Measurements from ENCODE around the gene TMTC4. TPM values are rescaled to one million over a fixed set of nuclear protein-coding genes. Genes with fewer than 3 reads are reported as not detected.
"Not testable (repeated sequence)": the region's sequence is repeated elsewhere in the genome, so short reads cannot be mapped to it uniquely, and the experiment has no call there.

The TMTC4 gene
- total RNA-seq, 5 donors from 2014 or later (not counting 1 experiment from before 2014, with no cell fraction given) = 7.0 to 52.2 (median 27.7) TPM

- H3K27ac ChIP-seq (ENCODE audit: low read length) = no peak overlapping the region
- Mint-ChIP-seq H3K27me3 (no peaks in the 10 kb centered on the region), H3K9me3 (no peaks in the 10 kb centered on the region), H3K4me1 (no peaks in the 10 kb centered on the region), H3K36me3 (peaks cover 76% of the 10 kb centered on the region), H3K4me3 (no peak overlapping the region), H3K27ac (no peak overlapping the region)
- POLR2A ChIA-PET = no interaction called here
- no peak for DNase-seq
- WGBS (ENCODE audit: insufficient coverage) = 95% methylated on average over 7 of the region's 15 CpGs
- H3K4me1 ChIP-seq (ENCODE audit: control insufficient read depth in 1 of 2, extremely low read depth in 1 of 2, insufficient read depth in 2 of 2, low read length in 2 of 2) = no peaks in the 10 kb centered on the region
- H3K4me3 ChIP-seq (ENCODE audit: control insufficient read depth in 1 of 2, extremely low read depth in 1 of 2, low read length in 1 of 2) = no peak overlapping the region
- H3K27me3 ChIP-seq (replicated peaks in 1 of 2; ENCODE audit: control insufficient read depth in 2 of 2, extremely low read depth in 1 of 2, insufficient read depth in 2 of 2, low read length in 1 of 2) = no peaks in the 10 kb centered on the region
- peaks cover 15 to 38% of the 10 kb centered on the region in 2 donors for H3K36me3 ChIP-seq (ENCODE audit: control insufficient read depth in 2 of 2, extremely low read depth in 1 of 2, insufficient read depth in 1 of 2, low read length in 1 of 2)
- no peak for ATAC-seq (replicated peaks in 1 of 4)
- CTCF ChIA-PET = no interaction called here
- no peaks in the 10 kb centered on the region for H3K9me3 ChIP-seq
Observed at GRCh38 chr13:100627120-100627519, 47.5 kb downstream of the TMTC4 start.

GRCh38 chr13:100625447-100625846 lies 49.1 kb downstream of the TMTC4 start:
- no peaks in the 10 kb centered on the region for H3K9me3 Mint-ChIP-seq
- Histone ChIP-seq H3K9me3 (no peaks in the 10 kb centered on the region), H3K27ac (ENCODE audit: low read length) (no peak overlapping the region), H3K4me3 (ENCODE audit: control insufficient read depth in 1 of 2, extremely low read depth in 1 of 2, low read length in 1 of 2) (no peak overlapping the region), H3K36me3 (ENCODE audit: control insufficient read depth in 2 of 2, extremely low read depth in 1 of 2, insufficient read depth in 1 of 2, low read length in 1 of 2) (peaks cover 15 to 35% of the 10 kb centered on the region in 2 donors), H3K27me3 (replicated peaks in 1 of 2; ENCODE audit: control insufficient read depth in 2 of 2, extremely low read depth in 1 of 2, insufficient read depth in 2 of 2, low read length in 1 of 2) (no peaks in the 10 kb centered on the region), H3K4me1 (ENCODE audit: control insufficient read depth in 1 of 2, extremely low read depth in 1 of 2, insufficient read depth in 2 of 2, low read length in 2 of 2) (no peaks in the 10 kb centered on the region)
- H3K4me1 Mint-ChIP-seq = peaks cover 2 to 3% (median 2%) of the 10 kb centered on the region in 3 donors
- no CpG with 5 or more reads among the region's 9 CpGs for WGBS (ENCODE audit: insufficient coverage)
- H3K27me3 Mint-ChIP-seq = no peaks in the 10 kb centered on the region
- no peak for ATAC-seq (replicated peaks in 1 of 4)
- POLR2A ChIA-PET = interaction anchor here in 1 of 2 donors (0.7 kb wide), 1 partner anchor 18 kb away, joined by 3 read pairs; no protein-coding TSS in a partner anchor
- peaks cover 80% of the 10 kb centered on the region for H3K36me3 Mint-ChIP-seq
- no peak overlapping the region for H3K27ac Mint-ChIP-seq
- H3K4me3 Mint-ChIP-seq = no peak overlapping the region
- DNase-seq = no peak
- CTCF ChIA-PET = no interaction called here

DNA sequence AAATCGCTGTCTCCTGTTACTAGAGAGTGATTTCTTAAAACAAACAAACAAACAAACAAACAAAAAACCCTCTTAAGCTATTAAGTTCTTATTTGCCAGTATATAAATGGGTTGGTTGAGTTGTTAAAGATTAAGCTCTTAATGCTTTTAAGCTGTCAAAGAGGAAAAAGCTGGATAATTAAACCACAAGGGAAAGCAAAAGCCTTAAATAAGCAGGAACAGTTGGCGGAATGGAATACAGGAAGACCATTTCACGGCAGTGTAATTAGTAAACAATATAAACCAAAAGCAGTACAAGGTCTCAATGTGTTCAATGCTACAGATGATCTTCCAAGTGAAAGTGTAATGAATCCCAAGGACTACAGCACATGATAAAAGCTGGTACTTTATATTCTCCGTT lies 53.8 kb downstream of the TMTC4 start:
- Mint-ChIP-seq H3K9me3 (no peaks in the 10 kb centered on the region), H3K4me1 (peaks cover 8 to 14% (median 11%) of the 10 kb centered on the region in 3 donors), H3K4me3 (no peak overlapping the region), H3K36me3 (peaks cover 53% of the 10 kb centered on the region), H3K27ac (no peak overlapping the region), H3K27me3 (no peaks in the 10 kb centered on the region)
- CTCF ChIA-PET = no interaction called here
- no peak overlapping the region for H3K4me3 ChIP-seq (ENCODE audit: control insufficient read depth in 1 of 2, extremely low read depth in 1 of 2, low read length in 1 of 2)
- DNase-seq (no peak), ATAC-seq (replicated peaks in 1 of 4) (no peak)
- POLR2A ChIA-PET = no interaction called here
- peaks cover 0 to 7% of the 10 kb centered on the region in 2 donors for H3K36me3 ChIP-seq (ENCODE audit: control insufficient read depth in 2 of 2, extremely low read depth in 1 of 2, insufficient read depth in 1 of 2, low read length in 1 of 2)
- no CpG with 5 or more reads among the region's 4 CpGs for WGBS (ENCODE audit: insufficient coverage)
- H3K27me3 ChIP-seq (replicated peaks in 1 of 2; ENCODE audit: control insufficient read depth in 2 of 2, extremely low read depth in 1 of 2, insufficient read depth in 2 of 2, low read length in 1 of 2) = no peaks in the 10 kb centered on the region
- no peak overlapping the region for H3K27ac ChIP-seq (ENCODE audit: low read length)
- H3K4me1 ChIP-seq (ENCODE audit: control insufficient read depth in 1 of 2, extremely low read depth in 1 of 2, insufficient read depth in 2 of 2, low read length in 2 of 2) = no peaks in the 10 kb centered on the region
- H3K9me3 ChIP-seq = no peaks in the 10 kb centered on the region

- no peak overlapping the region for H3K27ac ChIP-seq (ENCODE audit: low read length)
- Mint-ChIP-seq H3K27ac (peak overlapping the region in 1 of 2 donors; percentile 12), H3K27me3 (no peaks in the 10 kb centered on the region), H3K4me3 (no peak overlapping the region), H3K9me3 (no peaks in the 10 kb centered on the region), H3K4me1 (peaks cover 8 to 14% (median 11%) of the 10 kb centered on the region in 3 donors), H3K36me3 (peaks cover 44% of the 10 kb centered on the region)
- no peaks in the 10 kb centered on the region for H3K9me3 ChIP-seq
- H3K36me3 ChIP-seq (ENCODE audit: control insufficient read depth in 2 of 2, extremely low read depth in 1 of 2, insufficient read depth in 1 of 2, low read length in 1 of 2) = peaks cover 0 to 4% of the 10 kb centered on the region in 2 donors
- ChIA-PET POLR2A (no interaction called here), CTCF (no interaction called here)
- no peak overlapping the region for H3K4me3 ChIP-seq (ENCODE audit: control insufficient read depth in 1 of 2, extremely low read depth in 1 of 2, low read length in 1 of 2)
- DNase-seq = no peak
- H3K4me1 ChIP-seq (ENCODE audit: control insufficient read depth in 1 of 2, extremely low read depth in 1 of 2, insufficient read depth in 2 of 2, low read length in 2 of 2) = no peaks in the 10 kb centered on the region
- ATAC-seq (replicated peaks in 1 of 4) = peak in 2 of 4 experiments; percentile 54 to 59
- no peaks in the 10 kb centered on the region for H3K27me3 ChIP-seq (replicated peaks in 1 of 2; ENCODE audit: control insufficient read depth in 2 of 2, extremely low read depth in 1 of 2, insufficient read depth in 2 of 2, low read length in 1 of 2)
- no CpG with 5 or more reads among the region's 2 CpGs for WGBS (ENCODE audit: insufficient coverage)
Observed at GRCh38 chr13:100619940-100620339, 54.7 kb downstream of the TMTC4 start.

GRCh38 chr13:100618897-100619296 lies 55.7 kb downstream of the TMTC4 start:
- ATAC-seq (replicated peaks in 1 of 4); H3K9me3 Mint-ChIP-seq; H3K27ac ChIP-seq (ENCODE audit: low read length); H3K27me3 Mint-ChIP-seq; H3K4me3 ChIP-seq (ENCODE audit: control insufficient read depth in 1 of 2, extremely low read depth in 1 of 2, low read length in 1 of 2); H3K27me3 ChIP-seq (replicated peaks in 1 of 2; ENCODE audit: control insufficient read depth in 2 of 2, extremely low read depth in 1 of 2, insufficient read depth in 2 of 2, low read length in 1 of 2); H3K27ac Mint-ChIP-seq; H3K4me3 Mint-ChIP-seq; H3K9me3 ChIP-seq; DNase-seq; CTCF ChIA-PET; H3K36me3 ChIP-seq (ENCODE audit: control insufficient read depth in 2 of 2, extremely low read depth in 1 of 2, insufficient read depth in 1 of 2, low read length in 1 of 2); H3K4me1 ChIP-seq (ENCODE audit: control insufficient read depth in 1 of 2, extremely low read depth in 1 of 2, insufficient read depth in 2 of 2, low read length in 2 of 2): not testable (repeated sequence)
- no CpG with 5 or more reads among the region's 24 CpGs for WGBS (ENCODE audit: insufficient coverage)
- peaks cover 8 to 14% (median 11%) of the 10 kb centered on the region in 3 donors for H3K4me1 Mint-ChIP-seq
- POLR2A ChIA-PET = interaction anchor here in 1 of 2 donors (0.6 to 0.7 kb wide), 3 partner anchors 30 to 800 kb away, joined by 3 to 4 read pairs (median 3); partner anchors contain the start of gene GGACT
- peaks cover 36% of the 10 kb centered on the region for H3K36me3 Mint-ChIP-seq

DNA sequence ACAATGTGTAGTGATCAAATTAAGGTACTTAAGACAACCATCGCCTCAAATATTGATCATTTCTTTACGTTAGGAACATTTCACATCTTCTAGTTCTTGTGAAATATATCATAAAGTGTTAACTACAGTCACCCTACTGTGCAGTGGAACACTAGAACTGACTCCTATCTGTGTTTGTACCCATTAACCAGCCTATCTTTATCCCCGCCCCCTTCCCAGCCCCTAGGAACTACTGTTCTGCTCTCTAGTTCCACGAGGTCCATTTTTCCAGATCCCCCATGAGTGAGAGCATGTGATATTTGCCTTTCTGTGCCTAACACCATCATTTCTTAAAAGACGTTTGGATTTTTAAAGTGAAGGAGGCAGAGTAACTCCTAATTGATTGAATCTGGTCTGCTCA lies 61.6 kb downstream of the TMTC4 start:
- ChIA-PET POLR2A (no interaction called here), CTCF (no interaction called here)
- Mint-ChIP-seq H3K4me3 (no peak overlapping the region), H3K4me1 (peaks cover 2 to 37% (median 13%) of the 10 kb centered on the region in 3 donors), H3K27ac (no peak overlapping the region), H3K36me3 (peaks cover 25% of the 10 kb centered on the region), H3K27me3 (no peaks in the 10 kb centered on the region), H3K9me3 (no peaks in the 10 kb centered on the region)
- Histone ChIP-seq H3K4me1 (ENCODE audit: control insufficient read depth in 1 of 2, extremely low read depth in 1 of 2, insufficient read depth in 2 of 2, low read length in 2 of 2) (peaks cover 0 to 10% of the 10 kb centered on the region in 2 experiments), H3K36me3 (ENCODE audit: control insufficient read depth in 2 of 2, extremely low read depth in 1 of 2, insufficient read depth in 1 of 2, low read length in 1 of 2) (peaks cover 0 to 6% of the 10 kb centered on the region in 2 donors), H3K4me3 (ENCODE audit: control insufficient read depth in 1 of 2, extremely low read depth in 1 of 2, low read length in 1 of 2) (no peak overlapping the region), H3K27ac (ENCODE audit: low read length) (no peak overlapping the region), H3K9me3 (no peaks in the 10 kb centered on the region), H3K27me3 (replicated peaks in 1 of 2; ENCODE audit: control insufficient read depth in 2 of 2, extremely low read depth in 1 of 2, insufficient read depth in 2 of 2, low read length in 1 of 2) (no peaks in the 10 kb centered on the region)
- ATAC-seq (replicated peaks in 1 of 4) = no peak
- no CpG with 5 or more reads among the region's 5 CpGs for WGBS (ENCODE audit: insufficient coverage)
- no peak for DNase-seq

All from T-cell (primary cell).